Gastrocnemius medialis (tissue), 4 donors: ENCODE measurements around the gene IMPACT.

Experiments
- CTCF ChIP-seq, 5 experiments: fragments of 450-650 bp in 3 of 5; fragments of 200-600 bp in 2 of 5; sonication (generic) in 2 of 5; IDR thresholded peaks in 4 of 5; conservative IDR thresholded peaks in 1 of 5; 1 replicate in 4 of 5; 2 replicates in 1 of 5; pipeline ENCODE4 v1.5.1; 2016 to 2019; ENCODE audit warnings: antibody characterized with exemption in 5 of 5, mild to moderate bottlenecking in 3 of 5, moderate library complexity in 3 of 5
- POLR2A ChIP-seq, 2 donors: fragments of 450-650 bp; IDR thresholded peaks; one replicate each; pipeline ENCODE4 v1.6.1; 2017; ENCODE audit warnings: antibody characterized with exemption in 2 of 2, mild to moderate bottlenecking in 2 of 2, moderate library complexity in 2 of 2

- TF ChIP-seq CTCF (IDR thresholded peaks at IDR 0.05 in 4 of 5, conservative IDR thresholded peaks at IDR 0.05 in 1 of 5) (no peak), POLR2A (IDR thresholded peaks at IDR 0.05) (no peak)
Observed at GRCh38 chr18:24491927-24492834, 65.7 kb downstream of the IMPACT start.
